SKM-1 treated with dmso at 0.1 percent for 144 hours (cell line): ENCODE results near the gene THRB.

Experiments
- DNase-seq: peaks from one replicate; lab custom pipeline; 2025; ENCODE audit not compliant: unreplicated experiment; lab: John Stamatoyannopoulos, UW

THRB gene

DNA sequence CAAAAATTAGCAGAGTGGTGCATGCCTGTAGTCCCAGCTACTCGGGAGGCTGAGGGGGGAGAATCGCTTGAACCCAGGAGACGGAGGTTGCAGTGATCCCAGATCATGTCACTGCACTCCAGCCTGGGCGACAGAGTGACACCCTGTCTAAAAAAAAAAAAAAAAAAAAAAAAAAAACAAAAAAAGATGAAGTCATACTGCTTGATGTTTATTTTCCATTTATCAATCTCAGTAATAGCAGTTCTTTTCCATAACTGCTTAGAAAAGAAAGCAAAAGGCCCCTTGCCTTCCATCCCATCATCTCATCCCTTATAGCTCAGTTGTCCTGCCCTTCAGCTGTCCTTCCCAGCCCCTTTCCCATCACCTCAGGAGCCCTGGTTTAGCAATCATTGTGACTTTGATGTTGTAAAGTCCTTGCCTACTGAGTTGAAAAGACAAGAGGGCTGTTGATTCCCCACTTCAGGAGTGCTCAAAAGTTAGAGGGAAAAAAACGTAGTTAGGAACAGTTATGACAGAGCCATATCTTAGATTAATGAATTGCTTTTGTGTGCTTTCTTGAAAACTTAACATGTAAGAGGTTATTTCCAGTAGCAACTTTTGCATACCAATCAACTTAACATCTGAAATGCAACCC is 18.0 kb upstream of the THRB start:
- DNase-seq, result no peak

DNA sequence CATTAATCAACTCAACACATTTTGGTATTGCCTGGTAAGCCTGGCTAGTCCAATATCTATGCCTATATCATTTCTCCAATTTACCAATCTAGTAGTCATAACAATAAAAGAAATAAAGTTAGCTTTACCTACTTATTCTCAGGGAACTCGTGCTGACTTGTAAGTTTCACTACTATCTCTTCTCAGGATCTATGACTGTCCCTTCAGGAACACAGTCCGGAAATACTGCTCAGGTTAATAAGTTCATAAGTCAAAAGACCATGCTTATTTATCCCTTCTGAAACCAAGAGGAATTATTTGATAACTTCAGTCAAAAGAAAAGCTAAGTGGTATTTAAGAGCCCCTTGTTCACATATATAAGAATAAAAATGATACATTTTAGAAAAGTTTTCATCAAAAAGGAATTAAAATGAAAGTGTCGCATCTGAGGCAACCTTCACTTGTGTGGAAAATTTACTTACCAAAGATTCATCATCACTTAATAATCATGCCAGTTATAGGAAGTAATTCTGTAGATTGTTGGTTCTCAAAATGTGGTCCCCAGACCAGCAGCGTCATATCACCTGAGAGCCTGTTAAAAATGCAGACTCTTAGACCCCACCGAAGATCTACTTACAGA is 15.5 kb upstream of the THRB start:
- no peak for DNase-seq

GRCh38 chr3:24508423-24508839 is 13.8 kb upstream of the THRB start:
- no peak for DNase-seq

DNA sequence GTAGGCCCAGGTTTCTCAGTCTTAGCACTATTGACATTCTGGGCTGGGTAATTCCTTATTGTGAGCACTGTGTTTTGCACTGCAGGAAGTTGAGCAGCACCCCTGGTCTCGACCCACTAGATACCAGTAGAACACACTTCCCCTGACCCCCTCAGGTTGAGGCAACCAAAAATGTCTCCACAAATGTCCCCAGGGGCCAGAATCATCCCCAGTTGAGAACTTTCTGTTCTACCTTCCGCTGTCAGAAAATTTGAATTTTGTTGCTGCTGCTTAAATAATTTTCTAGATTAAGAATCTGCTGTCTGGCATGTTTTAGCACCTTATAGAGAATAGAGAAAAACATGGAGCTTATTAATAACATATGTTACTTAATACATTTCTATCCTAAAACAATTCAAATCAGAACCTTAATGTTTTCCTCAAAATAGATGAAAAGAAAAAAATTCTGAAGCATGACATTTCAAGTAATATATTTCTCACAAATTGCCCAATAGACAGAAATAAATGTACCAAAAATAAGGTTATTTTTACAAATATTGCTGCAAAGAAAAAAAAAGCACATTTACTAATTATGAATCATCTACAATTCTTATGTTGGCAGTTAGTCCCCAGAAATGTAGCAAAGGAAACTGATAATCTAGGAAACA is 13.2 kb upstream of the THRB start:
- DNase-seq, result no peak

- no peak for DNase-seq
Measured at GRCh38 chr3:24506966-24507775, 12.5 kb upstream of the THRB start.

GRCh38 chr3:24505691-24506550 is 11.3 kb upstream of the THRB start:
- no peak for DNase-seq

GRCh38 chr3:24504772-24505171 is 10.1 kb upstream of the THRB start:
- DNase-seq, result no peak

GRCh38 chr3:24503616-24504113 is 9.0 kb upstream of the THRB start:
- no peak for DNase-seq

GRCh38 chr3:24502690-24503089 is 8.0 kb upstream of the THRB start:
- DNase-seq, result peak; percentile 24

DNA sequence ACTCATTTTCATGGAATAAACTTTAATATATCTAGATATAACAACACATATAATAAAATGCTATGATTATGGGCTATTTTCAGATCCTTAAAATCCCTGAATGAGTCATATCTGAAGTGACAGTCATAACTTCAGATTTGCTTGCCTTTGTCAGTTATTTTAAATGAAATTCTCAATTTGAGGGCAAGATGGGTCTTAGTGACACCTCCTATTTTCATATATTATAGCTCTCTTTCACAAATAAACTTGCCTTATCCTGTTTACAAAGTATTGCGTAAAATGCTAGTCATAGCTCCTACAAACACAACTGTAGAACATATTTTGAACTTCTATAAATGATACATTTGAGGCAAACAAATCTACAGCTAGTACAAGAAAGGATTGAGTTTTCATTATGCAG is 6.2 kb upstream of the THRB start:
- no peak for DNase-seq

DNA sequence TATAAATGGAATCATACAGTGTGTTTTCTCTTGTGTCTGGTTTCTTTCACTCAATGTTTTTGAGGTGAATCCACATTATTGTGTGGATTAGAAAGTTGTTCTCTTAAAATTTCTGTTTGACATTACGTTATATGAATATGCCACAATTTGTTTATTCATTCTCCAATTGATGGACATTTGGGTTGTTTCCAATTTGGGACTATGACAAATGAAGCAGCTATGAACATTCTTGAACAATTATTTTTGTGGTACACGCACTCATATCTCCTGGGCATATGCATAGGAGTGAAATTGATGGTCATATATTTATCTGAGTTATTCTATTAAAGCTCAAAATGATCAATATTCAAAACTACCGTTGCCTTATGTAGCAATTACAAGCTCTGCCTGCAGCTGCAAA is 5.3 kb upstream of the THRB start:
- no peak for DNase-seq

- DNase-seq, result no peak
Measured at GRCh38 chr3:24498796-24499195, 4.1 kb upstream of the THRB start.

DNA sequence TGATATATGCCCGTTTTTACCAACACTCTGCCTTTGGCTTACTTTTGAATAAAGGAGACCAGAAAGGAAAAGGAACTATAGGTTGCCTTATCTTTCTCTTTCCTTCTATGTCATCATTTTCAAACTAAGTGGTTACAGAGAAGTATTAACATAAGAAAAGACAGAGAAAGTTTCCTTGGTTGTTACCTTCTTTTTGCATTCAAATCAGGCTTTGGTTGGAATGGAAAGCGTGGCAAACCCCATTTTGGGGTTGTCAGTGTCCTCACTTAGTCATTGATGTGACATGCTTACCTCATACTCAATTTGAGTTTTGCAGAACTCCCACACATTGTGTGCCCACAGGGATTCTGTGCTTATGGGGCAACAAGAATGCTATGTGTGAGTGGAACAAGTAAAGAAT is 3.7 kb upstream of the THRB start:
- no peak for DNase-seq

GRCh38 chr3:24497942-24498341 is 3.3 kb upstream of the THRB start:
- DNase-seq, result no peak

DNA sequence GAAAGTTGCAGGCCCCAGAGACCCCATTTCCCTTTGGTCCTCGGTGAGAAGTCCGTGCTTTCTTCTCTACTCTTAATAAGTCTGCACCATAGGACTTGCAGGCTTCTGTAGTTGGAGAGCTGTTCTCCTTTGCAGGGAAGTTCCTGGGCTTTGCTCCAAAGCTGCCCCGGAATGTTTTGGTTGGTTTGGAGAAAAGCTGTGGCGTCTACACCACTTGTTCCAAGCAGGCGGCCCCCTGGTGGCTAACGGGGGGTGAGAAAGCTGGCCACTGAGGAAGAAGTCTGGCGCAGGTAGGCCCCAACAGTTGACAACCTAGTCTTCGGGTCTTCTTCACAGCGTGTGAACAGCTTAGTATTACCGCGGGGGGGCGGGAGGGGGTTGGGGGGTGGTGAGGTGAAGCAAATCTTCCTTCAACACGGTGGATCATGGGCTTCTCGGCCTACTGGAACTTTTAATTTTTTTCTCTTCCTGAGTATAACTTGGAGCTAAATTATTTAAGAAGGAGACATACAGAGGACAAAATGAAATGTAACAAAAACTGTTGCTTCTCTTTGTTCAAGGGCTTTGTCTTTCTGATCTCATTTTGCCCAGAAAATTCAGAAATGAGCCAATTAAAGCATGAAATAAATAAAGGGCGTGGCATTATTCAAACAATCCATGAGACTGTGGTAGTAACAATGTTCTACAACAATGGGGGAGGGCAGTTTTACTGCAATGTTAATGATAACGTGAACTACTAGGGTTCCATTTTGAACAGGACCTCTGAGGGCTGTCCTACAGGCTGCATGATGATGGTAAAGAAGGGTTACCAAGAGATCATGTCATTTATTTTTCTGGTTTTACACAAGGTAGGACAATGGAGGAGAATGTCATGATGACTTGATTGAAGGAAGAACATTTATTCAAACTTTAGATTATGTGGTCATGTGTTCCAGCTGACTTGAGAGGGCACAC is 2.2 kb upstream of the THRB start:
- DNase-seq, result no peak

GRCh38 chr3:24495326-24495994 is 810 bp upstream of the THRB start:
- no peak for DNase-seq

DNA sequence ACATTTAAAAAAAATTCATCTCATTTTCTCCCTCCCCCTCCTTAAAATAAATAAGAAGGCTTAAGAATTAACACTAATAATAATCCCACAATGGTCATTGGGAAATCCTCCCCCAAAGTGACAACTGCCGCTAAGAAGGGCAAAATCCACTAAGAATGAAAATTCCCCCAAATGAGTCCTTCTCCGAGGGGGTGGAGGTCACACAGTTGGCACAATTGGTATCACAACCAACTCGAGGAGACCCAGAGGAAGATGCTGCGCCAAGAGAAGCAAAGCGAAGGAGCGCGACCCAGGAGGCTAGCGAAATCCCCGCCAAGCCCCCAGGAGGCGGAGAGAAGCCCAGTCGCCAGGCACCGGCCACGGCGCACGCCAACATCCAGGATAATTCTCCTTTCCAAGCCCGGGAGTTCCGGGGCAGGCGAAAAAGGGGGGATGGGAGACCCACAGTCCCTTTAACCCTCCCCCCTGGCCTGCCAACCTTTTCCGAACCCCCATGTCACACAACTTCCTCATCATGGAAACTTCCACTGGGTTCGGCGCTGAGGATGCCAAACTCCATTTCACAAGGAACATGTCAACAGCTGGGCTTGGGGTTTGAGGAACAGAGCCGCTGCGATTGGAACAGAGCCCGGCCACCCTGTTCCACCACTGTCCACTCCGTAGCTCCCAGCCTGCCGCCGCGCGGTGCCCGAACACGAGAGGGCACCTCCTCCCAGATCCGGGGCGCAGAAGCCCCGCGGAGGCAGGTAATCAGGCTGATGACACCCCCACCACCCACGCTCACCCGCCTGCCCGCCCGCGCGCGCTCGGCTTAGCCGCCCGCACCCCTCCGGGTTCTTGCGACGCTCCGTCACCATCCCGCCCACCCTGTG is 668 bp downstream of the THRB start:
- DNase-seq, result no peak

- no peak for DNase-seq
Measured at GRCh38 chr3:24492971-24493551, 1.6 kb downstream of the THRB start.
